Omental fat pad (tissue), 4 donors: ENCODE measurements around the gene GPR12. TPM values are rescaled to one million over a fixed set of nuclear protein-coding genes. Genes with fewer than 3 reads are reported as not detected.

Experiments
- ATAC-seq: fragments of 150-250 bp; one replicate; pipeline ENCODE4 v1.9.1; 2016; ENCODE audit warnings: mild to moderate bottlenecking, moderate library complexity; ENCODE audit not compliant: low FRiP score
- DNase-seq: peaks from one replicate; pipeline ENCODE4 v3.0.0-alpha.2; 2019; ENCODE audit warnings: low spot score
- total RNA-seq, 4 donors: library from RNA; depleted of rRNA; stranded (reverse); fragments of >200 nt; gene quantifications; one replicate each; pipeline ENCODE4 v1.1.0, GENCODE V29; 2016
- TF ChIP-seq, protein P1 (sequence below), 3 donors: fragments of 450-650 bp; IDR thresholded peaks; one replicate each; pipeline ENCODE4 v1.5.1; 2016 to 2017; ENCODE audit warnings: antibody characterized with exemption in 3 of 3, mild to moderate bottlenecking in 3 of 3, moderate library complexity in 2 of 3

GPR12 gene
- total RNA-seq, 4 donors from 2014 or later: 0.06 to 0.32 (median 0.09) TPM; not detected in 1

DNA sequence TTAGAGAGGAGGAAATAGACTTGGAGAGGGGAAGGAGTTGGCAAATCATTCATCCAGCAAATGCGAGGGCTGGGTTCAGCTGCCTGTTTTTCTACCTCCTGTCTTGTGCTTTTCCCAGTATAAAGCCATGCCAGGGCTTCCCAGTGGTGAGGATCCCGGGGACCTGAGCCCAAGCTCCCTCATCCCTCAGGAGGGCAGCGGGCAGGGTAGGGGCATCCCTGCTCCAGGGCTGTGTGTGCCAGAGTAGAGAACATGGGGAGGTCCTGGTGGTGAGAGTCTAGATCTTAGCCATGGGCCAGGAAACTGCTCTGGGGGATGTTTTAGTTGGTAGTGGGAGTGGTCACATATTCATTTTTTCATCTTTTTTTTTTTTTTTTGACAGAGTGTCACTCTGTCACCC is 43.6 kb downstream of the GPR12 start:
- ATAC-seq: no peak
- TF ChIP-seq, protein P1, sequence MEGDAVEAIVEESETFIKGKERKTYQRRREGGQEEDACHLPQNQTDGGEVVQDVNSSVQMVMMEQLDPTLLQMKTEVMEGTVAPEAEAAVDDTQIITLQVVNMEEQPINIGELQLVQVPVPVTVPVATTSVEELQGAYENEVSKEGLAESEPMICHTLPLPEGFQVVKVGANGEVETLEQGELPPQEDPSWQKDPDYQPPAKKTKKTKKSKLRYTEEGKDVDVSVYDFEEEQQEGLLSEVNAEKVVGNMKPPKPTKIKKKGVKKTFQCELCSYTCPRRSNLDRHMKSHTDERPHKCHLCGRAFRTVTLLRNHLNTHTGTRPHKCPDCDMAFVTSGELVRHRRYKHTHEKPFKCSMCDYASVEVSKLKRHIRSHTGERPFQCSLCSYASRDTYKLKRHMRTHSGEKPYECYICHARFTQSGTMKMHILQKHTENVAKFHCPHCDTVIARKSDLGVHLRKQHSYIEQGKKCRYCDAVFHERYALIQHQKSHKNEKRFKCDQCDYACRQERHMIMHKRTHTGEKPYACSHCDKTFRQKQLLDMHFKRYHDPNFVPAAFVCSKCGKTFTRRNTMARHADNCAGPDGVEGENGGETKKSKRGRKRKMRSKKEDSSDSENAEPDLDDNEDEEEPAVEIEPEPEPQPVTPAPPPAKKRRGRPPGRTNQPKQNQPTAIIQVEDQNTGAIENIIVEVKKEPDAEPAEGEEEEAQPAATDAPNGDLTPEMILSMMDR (IDR thresholded peaks at IDR 0.05): no peak
- DNase-seq: no peak

DNA sequence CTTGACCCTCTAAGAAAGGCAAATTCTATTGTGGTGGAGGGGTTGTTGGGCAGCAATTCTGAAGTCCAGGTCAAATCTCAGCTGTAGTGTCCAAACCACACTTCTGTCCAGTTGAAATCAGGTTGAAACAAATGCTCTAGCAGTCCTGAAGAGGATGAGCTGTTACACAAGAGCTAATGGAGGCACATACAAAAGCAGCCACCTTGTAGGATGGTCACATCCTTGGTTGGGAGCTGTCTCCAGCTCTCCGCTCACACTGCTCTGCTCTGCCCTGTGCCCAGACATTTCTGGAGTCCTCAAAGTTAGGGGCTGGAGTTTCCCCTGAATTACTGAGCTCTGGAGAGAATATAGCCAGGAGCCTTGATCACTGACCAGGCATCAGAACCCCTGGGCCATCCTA is 47.2 kb downstream of the GPR12 start:
- DNase-seq (no peak), ATAC-seq (no peak)
- TF ChIP-seq, protein P1 (IDR thresholded peaks at IDR 0.05): no peak

GRCh38 chr13:26711211-26711610 is 49.4 kb downstream of the GPR12 start:
- DNase-seq: no peak
- TF ChIP-seq, protein P1 (IDR thresholded peaks at IDR 0.05): no peak

GRCh38 chr13:26710166-26710565 is 50.4 kb downstream of the GPR12 start:
- TF ChIP-seq, protein P1 (IDR thresholded peaks at IDR 0.05): no peak
- ATAC-seq (peak; percentile 15), DNase-seq (no peak)

More at GRCh38 chr13:26711211-26711610, 49.4 kb downstream of the GPR12 start:
- no peak for ATAC-seq

GRCh38 chr13:26709461-26709860 is 51.1 kb downstream of the GPR12 start:
- DNase-seq (no peak), ATAC-seq (no peak)
- TF ChIP-seq, protein P1 (IDR thresholded peaks at IDR 0.05): no peak

DNA sequence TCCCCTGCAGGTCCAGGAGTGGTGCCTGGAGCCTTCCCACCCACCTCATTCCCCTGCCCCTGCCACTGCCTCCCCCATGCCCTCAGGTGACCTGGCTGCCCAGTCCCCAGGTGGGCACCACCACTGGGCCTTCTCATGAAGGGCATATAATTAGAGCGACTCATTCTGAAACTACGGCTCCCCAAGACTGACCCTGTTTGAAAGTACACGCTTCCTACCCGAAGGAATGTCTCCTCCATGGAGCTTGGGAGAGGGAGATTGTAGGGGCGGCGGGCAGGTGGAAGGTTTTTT is 52.6 kb downstream of the GPR12 start:
- TF ChIP-seq, protein P1 (IDR thresholded peaks at IDR 0.05): no peak
- ATAC-seq (no peak), DNase-seq (no peak)

GRCh38 chr13:26707122-26708006 is 53.2 kb downstream of the GPR12 start:
- TF ChIP-seq, protein P1 (IDR thresholded peaks at IDR 0.05): no peak
- DNase-seq: no peak
- no peak for ATAC-seq
